ENCODE measurements around the gene LTBP1.
"Not testable (repeated sequence)": the region's sequence is repeated elsewhere in the genome, so short reads cannot be mapped to it uniquely, and the experiment has no call there.

The LTBP1 gene

GRCh38 chr2:33381301-33381858, 434.6 kb downstream of the LTBP1 start:
- DNase-seq (ENCODE audit: low read depth): no peak

DNA sequence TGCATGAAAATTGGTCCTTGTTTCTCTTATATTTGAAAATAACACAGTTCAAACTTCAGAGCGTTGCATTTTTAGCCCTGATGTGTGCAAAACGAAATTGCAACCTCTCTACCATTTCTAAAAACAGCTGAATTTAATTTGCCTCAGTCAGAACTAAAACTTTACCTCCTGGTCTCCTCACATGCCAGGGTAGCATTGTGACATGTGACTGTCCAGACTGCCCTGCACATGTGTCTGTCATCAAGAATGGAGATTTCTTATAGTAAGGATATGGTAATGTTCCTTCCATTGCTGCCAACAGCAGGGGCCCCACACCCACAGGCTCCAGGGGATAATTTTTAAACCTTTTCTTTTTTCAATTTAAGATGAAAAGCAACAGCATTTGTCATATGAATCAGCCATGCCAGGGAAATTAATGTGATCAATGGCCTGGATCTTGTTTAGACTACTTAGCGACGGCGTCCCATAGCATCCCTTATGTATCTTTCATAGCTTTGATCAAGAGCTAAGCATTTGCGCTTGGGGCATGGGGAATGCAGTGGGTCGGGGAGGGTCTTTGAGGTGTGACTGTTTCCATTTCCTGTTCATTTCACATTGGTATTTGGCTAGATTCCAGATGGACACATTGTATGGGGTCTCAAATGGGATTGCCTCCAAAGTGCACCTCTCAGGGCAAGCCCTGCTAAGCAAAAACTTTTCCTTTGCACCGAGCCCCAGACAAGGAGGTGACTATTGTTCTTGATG, 437.3 kb downstream of the LTBP1 start:
- DNase-seq (ENCODE audit: low read depth): no peak

DNA sequence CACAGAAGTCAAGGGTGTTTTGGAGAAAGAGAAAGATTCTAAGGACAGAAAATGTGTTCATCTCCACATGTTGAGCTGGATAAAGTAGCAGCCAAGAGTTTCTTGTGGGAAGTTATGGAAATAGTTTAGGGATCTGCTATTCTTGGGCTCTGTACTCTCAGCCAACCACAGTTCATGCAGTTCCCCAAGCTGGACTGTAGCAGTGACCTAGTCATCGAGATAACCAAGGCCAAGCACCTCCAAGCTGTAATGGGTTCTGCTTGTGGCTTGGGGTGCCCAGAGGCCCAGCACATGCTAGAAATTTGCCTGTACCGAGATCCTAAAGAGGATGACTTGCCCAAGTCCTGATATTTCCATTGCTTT, 437.8 kb downstream of the LTBP1 start:
- no peak for DNase-seq (ENCODE audit: low read depth)

DNA sequence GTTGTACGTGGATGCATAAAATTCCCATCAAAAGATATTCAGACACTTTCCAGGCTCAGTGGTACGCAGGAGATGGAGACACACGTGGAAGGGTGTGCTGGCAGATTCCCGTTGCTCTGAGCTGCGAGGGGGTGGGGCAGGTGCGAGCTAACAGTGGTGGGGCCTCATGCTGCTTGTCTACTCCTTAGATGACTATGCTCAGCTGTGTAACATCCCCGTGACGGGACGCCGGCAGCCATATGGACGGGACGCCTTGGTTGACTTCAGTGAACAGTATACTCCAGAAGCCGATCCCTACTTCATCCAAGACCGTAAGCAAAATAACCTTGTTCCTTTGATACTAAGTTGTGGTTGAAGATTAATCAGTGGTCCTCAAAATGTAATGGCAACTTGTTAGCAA, 442.2 kb downstream of the LTBP1 start:
- DNase-seq (ENCODE audit: low read depth): no peak

DNA sequence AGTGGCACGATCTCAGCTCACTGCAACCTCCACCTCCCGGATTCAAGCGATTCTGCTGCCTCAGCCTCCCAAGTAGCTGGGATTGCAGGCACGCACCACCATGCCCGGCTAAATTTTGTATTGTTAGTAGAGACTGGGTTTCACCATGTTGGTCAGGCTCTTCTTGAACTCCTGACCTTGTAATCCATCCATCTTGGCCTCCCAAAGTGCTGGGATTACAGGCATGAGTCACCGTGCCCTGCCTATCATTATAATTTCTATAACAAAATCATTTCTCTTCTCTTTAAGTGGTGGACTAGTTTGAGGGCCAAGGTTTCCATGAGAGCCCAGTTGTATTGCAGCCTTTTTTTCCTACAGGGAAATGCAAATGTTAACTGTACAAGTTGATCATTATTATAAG, 442.9 kb downstream of the LTBP1 start:
- DNase-seq (ENCODE audit: low read depth): not testable (repeated sequence)

GRCh38 chr2:33391529-33392255, 444.9 kb downstream of the LTBP1 start:
- DNase-seq (ENCODE audit: low read depth): no peak

DNA sequence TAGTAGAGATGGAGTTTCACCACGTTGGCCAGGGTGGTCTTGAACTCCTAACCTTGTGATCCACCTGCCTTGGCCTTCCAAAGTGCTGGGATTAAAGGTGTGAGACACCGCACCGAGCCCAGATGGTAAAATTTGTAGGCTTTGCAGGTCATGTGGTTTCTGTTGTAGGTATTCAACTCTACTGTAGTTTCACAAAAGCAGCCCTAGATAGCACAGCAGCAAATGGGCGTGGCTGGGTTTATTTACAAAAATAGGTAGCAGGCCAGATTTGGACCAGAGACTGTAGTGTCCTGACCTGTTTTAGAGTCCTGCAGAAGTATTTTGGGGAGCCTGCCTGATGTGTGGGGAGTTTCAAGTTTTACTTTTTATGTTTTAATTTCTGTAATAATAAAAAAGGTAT, 445.6 kb downstream of the LTBP1 start:
- DNase-seq (ENCODE audit: low read depth): no peak

DNA sequence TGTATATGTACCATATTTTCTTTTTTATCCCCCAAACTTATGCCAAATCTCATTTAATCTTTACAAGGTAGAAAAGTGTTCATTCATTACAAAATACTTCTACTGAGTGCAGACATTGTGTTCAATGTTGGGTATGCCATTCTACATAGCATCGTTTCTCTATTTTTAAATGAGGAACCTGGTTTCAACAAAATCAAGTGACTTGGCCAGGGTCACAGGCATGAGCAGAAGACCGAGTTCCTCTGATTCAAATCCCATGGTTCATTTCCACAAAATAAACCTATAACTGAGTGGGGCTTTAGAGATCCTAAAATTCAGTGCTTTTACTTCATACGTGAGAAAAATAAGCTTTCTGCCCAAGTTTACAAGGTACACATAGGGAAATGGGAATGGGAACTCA, 448.3 kb downstream of the LTBP1 start:
- DNase-seq (ENCODE audit: low read depth): no peak

- DNase-seq (ENCODE audit: low read depth): peak; percentile 7
Measured at GRCh38 chr2:33395655-33396249, 449.0 kb downstream of the LTBP1 start.

GRCh38 chr2:33404321-33404720, 457.6 kb downstream of the LTBP1 start:
- no peak for DNase-seq (ENCODE audit: low read depth)

DNA sequence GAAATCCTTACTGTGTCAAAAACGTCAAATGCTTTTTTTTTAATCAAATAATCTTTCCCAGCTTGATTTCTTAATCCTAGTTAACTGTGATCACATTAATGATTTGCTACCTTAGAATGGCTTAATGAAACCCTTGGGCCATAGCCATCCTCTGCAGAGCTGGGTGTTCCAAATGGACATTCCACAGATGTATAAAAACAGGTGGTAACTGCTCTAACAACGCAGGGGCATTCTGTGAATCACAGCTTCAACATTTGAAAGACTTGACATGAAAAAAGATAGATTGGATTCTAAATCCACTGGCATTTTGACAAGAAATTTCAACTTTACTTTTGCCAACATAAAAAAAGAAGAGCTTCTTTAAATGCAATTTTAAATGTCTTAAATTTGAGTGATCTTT, 459.9 kb downstream of the LTBP1 start:
- no peak for DNase-seq (ENCODE audit: low read depth)

- DNase-seq (ENCODE audit: low read depth): no peak
Measured at GRCh38 chr2:33408109-33408508, 461.4 kb downstream of the LTBP1 start.

- no peak for DNase-seq (ENCODE audit: low read depth)
Measured at GRCh38 chr2:33409417-33409955, 462.7 kb downstream of the LTBP1 start.

DNA sequence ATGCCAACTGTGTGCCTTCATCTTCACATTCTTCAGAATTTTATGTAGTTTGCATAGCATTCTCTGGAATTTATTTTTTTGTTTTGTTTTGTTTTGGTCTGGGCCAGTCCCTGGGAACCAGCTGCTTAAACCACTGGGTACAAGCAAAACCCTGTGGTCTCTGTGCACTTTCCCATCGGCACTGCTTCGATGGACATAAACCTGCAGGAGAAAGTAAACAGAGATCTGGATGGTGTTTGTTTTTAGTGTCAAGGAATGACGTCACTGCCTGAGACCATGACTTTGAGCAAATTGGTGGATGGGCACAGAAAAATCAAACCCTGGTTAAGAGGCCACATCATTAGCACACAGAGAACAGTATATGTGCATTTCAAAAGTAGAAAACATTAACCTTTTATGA, 465.0 kb downstream of the LTBP1 start:
- no peak for DNase-seq (ENCODE audit: low read depth)

GRCh38 chr2:33412920-33413319, 466.2 kb downstream of the LTBP1 start:
- DNase-seq (ENCODE audit: low read depth): no peak

DNA sequence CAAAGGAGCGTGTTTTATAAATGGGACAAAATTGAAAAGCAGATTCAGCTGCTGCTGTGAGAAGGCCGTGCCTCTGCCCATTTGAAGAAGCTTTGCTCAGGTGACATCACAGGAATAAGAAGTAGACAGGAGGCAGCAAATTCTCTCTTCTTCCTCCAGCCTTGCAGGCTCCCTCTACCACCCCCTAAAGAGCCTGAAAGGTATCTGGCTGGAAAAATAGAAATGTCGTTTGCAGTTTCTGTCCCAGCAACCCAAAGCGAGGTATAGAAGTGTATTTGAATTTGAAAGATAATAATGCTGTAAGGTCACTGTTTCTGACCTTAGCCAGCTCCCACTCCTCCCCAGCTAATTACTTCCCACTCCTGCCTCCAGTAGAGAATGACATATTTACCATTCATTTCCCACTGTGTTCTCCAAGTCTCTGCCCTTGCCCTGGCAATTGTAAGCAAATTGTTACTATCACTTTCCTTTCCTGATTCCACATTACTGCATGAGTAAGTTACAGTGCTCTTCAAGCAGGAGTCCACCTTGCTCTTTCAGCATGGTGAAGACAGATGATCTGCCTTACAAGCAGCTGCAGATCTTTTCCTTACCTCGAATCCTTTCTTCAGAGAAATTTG, 472.9 kb downstream of the LTBP1 start:
- no peak for DNase-seq (ENCODE audit: low read depth)

GRCh38 chr2:33420726-33421125, 474.0 kb downstream of the LTBP1 start:
- no peak for DNase-seq (ENCODE audit: low read depth)

DNA sequence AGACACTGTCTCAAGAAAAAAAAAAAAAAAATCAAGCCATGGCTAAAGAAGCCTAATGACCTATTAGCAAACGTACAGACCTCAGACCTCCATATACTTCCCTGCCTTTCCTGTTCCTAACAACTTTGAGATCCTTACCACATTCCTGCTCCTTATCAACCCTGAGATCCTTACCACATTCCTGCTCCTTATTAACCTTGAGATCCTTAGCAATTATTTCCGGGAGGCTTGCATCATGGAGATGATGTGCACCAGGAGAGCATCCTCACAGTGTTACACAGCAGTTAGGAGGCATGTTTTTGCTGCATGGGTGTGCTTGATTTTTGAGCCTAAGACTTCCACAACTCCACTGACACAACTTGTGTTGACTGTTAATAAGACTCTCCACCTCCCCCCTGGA, 475.1 kb downstream of the LTBP1 start:
- DNase-seq (ENCODE audit: low read depth): no peak

GRCh38 chr2:33425161-33425560, 478.4 kb downstream of the LTBP1 start:
- DNase-seq (ENCODE audit: low read depth): no peak

- DNase-seq (ENCODE audit: low read depth): no peak
Measured at GRCh38 chr2:33425586-33426031, 478.9 kb downstream of the LTBP1 start.

DNA sequence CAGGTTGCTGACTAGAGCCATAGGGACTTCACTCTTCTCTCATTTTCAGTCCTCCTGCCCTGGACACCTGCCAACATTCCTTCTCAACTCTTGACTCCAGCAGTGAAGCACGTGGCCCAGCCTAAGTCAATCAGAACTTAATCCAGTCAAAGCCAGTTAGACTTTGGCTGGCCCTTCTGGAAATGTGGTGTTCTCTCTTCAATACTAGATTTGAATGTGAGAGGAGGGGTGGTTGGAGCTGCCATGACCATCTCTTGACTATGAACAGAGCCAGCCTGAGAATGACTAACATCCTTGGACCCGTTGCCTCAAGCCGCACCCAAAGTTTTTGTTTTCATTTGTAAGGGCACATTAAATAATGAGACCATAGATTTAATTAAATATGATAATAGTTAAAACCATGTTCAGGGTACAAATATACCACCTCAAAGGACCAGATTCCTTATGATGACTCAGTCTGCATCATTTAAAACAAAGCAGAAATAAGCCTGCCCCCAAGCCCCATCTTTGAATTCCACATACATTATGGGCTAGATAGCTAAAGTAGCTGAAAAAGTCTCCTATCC, 480.0 kb downstream of the LTBP1 start:
- DNase-seq (ENCODE audit: low read depth): no peak

DNA sequence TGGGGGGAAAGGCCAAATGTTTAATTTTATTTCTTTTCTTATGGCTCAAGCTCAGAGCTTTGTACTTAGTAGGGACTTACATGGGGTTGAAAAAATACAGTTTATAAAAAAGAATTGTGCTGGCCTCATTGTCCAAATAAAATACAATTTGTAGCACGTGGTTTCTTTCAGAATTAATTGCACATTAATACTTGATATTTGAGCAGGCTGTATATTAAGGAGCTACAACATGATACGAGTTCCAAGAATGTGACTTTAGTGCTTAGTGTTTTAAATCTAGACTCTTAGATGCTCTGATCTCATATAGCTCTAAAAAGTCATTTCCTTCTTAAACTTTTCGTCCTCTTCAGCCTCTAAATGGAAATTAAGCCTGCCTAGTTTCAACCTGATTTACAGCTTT, 483.3 kb downstream of the LTBP1 start:
- no peak for DNase-seq (ENCODE audit: low read depth)

All from T follicular helper cell (primary cell).